Pons (tissue), 1 donor: Measurements from ENCODE around the gene DLGAP1.
"Not testable (repeated sequence)": the region's sequence is repeated elsewhere in the genome, so short reads cannot be mapped to it uniquely, and the experiment has no call there.

Experiments
- DNase-seq: peaks from one replicate; pipeline ENCODE4 v3.0.0-alpha.2; 2016; ENCODE audit warnings: low spot score

Gene DLGAP1

GRCh38 chr18:3653851-3654441, 801.2 kb downstream of the DLGAP1 start:
- no peak for DNase-seq

- DNase-seq, result no peak
Measured at GRCh38 chr18:3653263-3653850, 801.8 kb downstream of the DLGAP1 start.

DNA sequence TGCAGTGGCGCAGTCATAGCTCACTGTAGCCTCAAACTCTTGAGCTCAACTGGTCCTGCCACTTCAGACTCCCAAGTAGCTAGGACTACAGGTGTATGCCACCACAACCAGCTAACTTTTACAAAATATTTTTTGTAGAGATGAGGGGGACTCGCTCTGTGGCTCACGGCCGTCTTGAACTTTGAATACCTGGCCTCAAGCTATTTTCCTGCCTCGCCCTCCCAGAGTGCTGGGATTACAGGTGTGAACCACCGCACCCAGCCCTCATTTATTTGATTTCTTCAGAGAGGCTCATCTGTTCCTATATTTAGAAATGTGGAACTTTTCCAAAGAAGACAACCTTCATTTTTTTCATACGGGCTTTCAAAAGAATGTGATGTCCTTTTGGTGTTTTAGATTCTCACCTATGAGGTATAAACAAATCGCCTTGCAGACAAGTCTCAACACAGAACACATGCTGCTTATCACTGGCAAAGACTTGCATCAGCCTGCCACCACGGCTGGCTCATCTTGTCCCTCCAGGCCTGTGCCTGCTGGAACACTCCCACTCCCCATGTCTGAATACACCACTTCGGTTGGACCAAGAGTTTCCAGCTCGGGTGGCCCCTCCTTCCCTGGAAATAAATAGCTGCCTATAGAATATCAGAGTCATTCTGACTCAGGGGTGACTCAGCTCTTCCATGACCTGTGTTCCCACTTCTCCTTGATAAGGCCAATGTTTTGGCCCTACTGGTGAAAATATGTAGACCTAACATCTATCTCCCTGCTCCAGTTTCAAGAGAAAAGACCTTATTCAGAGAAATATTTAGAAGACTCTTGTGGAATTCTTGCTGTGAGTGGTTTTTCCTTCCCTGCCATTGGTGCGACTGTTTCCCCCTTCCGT, 802.5 kb downstream of the DLGAP1 start:
- DNase-seq, result peak; percentile 39

GRCh38 chr18:3651266-3651665, 803.8 kb downstream of the DLGAP1 start:
- DNase-seq, result no peak

DNA sequence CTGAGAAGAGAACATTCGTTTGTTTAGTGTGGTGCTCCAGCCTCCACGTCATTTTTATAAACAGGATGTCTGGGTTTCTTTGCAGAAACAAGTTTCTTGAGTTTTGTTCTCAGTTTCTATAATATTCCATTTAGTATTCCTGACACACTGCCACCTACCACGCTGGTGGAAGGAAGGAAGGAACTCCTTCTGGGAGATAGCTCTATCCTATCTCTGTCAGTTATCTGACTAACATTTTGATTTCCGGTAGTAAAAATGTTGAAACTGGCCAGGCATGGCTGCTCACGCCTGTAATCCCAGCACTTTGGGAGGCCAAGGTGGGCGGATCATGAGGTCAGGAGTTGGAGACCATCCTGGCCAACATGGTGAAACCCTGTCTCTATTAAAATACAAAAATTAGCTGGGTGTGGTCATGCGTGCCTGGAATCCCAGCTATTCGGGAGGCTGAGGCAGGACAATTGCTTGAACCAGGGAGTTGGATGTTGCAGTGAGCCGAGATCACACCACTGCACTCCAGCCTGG, 804.5 kb downstream of the DLGAP1 start:
- not testable (repeated sequence) for DNase-seq

DNA sequence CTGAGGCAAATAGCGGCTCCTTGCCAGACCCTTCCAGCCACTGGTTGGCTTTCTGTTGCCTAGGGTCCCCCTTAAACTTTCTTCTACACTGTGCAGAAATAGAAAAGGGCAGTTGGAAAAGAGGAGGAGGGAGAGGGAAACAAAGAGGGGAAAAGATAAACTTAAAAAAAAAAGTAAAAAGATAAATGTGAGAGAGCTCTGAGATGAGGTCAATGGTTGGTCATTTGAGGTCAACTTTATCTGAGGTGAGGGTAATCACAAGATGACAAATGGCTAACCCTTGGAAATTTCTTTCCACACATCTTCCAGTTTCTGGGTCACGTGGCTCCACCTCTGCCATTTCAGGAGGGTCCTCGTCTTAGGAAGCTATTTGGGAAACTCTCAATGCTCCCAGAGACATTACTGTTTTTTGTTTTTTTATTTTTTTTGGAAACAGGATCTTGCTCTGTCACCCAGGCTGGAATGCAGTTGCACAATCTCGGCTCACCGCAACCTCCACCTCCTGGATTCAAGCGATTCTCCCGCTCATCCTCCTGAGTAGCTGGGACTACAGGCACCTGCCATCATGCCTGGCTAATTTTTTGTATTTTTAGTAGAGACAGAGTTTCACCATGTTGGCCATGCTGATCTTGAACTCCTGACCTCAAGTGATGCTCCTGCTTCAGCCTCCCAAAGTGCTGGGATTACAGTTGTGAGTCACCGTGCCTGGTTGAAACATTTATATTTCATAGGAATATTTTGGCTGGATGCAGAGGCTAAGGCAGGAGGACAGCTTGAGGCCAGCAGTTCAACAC, 805.3 kb downstream of the DLGAP1 start:
- DNase-seq, result no peak

DNA sequence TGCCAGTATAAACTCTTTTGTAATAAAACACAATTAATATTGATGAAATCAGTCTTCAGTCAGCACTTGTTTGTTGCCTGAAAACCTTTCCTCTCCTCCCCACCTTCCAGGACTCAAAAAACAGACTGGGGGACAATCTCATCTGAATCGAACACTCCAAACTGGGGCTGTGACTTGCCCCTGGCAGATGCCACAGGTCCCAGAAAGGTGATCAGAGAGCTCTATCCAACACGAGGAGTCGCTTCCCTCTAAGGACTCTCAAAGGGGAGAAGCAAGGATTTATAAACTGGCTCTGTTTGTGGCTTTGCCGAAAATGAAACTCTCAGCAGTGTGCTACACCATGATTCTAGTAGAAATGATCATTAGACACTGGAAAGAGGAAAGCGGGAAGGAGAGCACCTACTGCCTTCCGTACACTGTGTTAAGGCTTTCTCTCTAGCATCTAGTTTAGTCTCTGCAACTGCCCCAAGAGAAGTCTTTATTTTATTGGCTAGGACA, 805.9 kb downstream of the DLGAP1 start:
- DNase-seq, result no peak

DNA sequence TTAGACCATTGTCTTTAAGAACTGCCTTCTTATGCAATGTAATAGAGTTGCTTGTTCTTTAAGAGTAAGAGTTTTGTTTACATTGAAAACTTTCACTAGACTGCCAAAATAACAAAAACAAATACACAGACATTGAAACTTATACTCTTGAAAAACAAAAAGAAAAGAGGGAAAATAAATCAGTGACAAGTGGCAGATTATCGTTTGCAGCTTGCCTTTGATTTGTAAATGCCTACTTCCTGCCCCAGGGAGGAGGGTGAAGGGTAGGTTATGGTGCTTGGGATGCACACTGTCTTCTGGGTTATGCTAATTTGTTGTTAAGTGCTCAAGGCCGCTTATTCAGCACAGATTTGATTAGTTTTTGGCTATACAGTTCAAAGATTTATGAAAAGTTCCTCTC, 806.5 kb downstream of the DLGAP1 start:
- DNase-seq, result no peak

GRCh38 chr18:3648200-3648599, 806.9 kb downstream of the DLGAP1 start:
- DNase-seq, result no peak

GRCh38 chr18:3647636-3648035, 807.5 kb downstream of the DLGAP1 start:
- no peak for DNase-seq

GRCh38 chr18:3645384-3646156, 809.5 kb downstream of the DLGAP1 start:
- no peak for DNase-seq

DNA sequence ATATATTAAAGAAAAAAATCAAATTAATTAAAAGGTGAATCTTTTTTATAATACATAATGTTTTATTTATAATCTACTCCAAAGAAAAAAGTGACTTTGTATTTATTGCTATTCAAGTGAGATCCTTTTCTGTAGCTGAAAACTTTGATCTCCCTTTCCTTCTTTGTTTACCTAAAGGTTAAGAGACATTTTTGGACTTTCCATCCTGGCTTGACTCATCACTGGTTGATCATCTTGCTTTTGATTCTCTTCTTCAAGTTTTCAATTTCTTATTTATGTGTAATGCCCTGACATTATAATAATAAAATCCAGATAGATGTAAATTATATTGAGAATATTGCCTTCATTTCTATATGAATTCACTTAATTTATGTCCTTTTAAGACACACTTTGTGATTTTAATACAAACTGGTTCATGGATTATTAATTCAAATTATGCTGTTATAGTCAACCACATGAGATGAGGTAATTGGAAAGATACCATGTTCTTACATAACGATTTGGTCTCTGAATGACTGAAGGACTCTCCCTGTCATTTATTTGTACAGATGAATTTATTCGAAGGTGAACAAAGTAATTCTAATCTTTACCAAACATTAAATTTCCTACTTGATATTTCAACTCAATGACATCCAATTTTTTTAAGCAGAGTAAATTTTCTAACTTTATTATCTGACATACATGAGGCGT, 820.7 kb downstream of the DLGAP1 start:
- DNase-seq, result no peak

- DNase-seq, result no peak
Measured at GRCh38 chr18:3631887-3632286, 823.2 kb downstream of the DLGAP1 start.

DNA sequence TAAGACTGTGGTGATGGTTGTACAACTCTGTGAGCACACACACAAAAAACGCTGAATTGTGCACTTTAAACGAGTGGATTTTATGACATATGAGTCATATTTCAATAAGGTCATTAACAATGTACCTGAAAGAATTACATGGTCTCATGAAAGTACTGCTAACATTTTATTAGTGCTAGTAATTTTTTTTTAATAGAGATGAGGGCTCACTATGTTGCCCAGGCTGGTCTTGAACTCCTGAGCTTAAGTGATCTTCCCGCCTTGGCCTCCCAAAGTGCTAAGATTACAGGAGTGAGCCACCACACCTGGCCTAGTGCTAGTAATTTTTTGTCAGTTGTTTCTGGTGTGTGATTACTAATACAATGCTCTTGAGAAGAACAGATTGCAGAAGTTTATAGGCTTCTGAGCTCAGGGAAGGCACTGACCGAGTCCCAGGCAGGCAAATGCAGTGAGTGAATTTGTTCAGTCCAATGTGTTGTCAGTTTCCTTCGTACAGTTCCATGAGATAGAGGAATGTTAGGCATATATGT, 828.1 kb downstream of the DLGAP1 start:
- DNase-seq, result no peak

- DNase-seq, result no peak
Measured at GRCh38 chr18:3625742-3626091, 829.4 kb downstream of the DLGAP1 start.

DNA sequence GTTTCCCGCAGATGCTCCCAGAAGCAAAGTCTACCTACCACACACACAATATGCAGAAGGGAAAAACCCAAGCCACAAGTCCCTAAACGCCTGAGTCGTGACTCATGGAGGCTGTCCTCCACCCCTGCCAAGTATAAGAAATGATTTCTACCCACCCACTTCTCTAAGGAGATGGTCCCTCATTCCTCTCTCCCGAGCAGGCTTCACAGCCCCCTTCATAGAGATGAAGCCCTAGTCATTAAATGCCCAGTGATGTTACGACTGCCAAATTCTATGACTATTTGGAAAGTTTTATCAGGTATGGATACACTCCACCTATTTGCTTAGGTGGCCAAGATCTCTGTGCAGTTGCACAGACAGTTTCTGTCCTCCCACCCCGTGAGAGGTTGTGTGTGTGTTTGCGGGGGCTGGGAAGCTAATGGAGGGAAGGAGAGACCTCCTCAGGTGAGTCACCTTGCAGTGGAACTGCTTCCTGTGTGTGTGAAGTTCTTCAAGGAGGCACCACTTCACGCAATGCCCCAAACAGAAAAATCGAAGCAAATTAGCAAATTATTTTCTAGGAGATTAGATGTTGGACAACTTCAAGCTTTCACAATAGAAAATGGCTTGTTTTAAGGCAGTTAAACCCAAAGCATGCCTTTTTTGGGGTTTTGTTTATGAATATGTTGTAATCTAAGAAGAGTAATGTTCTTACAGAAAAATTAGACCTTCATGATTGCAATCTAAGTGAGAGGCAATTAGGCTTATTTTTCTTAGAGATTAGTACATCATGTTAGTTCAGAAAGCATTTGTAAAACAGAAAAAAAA, 830.0 kb downstream of the DLGAP1 start:
- DNase-seq, result no peak

DNA sequence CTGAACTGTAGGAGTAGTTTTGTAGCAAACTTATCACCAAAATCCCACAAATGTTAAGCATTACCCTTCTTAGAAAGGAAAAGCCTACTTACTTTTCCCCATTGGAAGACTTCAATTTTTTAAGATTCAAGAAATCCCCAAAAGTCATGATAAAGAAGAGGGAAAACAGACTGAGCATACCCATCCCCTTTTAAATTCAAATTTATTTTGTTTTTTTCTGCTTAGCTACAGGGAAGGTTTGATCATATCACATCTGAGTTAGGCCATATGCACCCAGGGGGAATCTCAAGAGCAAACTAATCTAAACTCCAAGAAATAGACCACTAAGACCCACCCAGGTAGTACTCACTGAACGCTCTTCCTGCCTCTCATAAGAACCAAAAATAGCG, 830.6 kb downstream of the DLGAP1 start:
- DNase-seq, result no peak

DNA sequence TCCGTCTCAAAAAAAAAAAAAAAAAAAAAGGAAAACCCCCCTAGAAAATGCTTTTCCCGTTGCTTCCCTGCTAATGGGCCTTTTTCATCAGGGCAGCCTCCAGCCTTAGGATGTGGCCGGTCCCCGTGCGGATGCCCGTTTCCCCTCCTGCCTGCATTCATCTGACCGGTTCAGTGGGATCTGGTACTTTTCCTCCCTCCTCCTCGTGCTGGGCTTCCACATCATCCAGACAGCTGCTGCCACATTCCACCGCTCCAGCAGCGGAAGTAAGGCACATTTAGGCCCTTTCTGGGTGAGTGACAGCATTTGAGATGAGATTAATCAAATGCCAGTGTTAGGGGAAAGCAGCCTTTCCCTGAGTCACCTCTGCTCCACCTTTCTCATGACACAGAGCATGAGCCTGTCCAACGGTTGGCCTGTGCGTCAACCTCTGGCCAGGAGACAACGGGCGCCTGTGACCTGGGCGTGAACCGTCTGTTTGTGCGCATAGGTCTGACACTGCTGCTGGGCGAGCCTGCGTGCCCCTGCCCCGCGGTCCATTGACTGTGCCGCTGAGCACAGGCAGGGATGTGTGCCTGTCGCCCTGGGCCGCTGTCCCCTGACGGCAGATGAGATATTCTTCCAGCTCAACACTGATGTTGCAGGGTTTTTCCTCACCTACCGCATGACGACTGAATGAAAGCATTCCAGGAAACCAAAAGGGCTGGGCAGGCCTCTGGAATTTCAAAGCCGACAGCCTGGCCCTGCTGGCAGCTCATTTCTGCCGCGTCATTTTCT, 831.1 kb downstream of the DLGAP1 start:
- DNase-seq, result no peak
